HepG2 (cell line): ENCODE results near the gene GDE1. TPM values are rescaled to one million over a fixed set of nuclear protein-coding genes. Genes with fewer than 3 reads are reported as not detected.
A peak's percentile ranks its signal among the peaks of the same experiment; 100 is the strongest.

Source experiments
- CREB1 ChIP-seq, 2 experiments: fragments of 450-650 bp in 1 of 2; IDR thresholded peaks; 2 replicates each; pipeline ENCODE4 v1.6.1; 2016 to 2017; ENCODE audit warnings: control low read depth in 1 of 2, mild to moderate bottlenecking in 1 of 2, missing compliant biosample characterization in 1 of 2, missing genetic modification characterization in 1 of 2
- HNF4G ChIP-seq, 2 experiments: sonication (generic) in 1 of 2; formaldehyde crosslinking in 1 of 2; IDR thresholded peaks; 2 replicates each; pipeline versions ENCODE4 v1.4.0 to v1.6.1; 2011 to 2020; ENCODE audit warnings: borderline replicate concordance in 2 of 2, low read depth in 2 of 2, mild to moderate bottlenecking in 2 of 2, low read length in 1 of 2, missing genetic modification reagents in 1 of 2, moderate library complexity in 1 of 2
- MEF2D ChIP-seq: sonication (generic); formaldehyde crosslinking; IDR thresholded peaks from 2 replicates; pipeline ENCODE4 v1.5.1; 2020; ENCODE audit warnings: mild to moderate bottlenecking, missing genetic modification reagents
- NCOA5 ChIP-seq: sonication (generic); formaldehyde crosslinking; IDR thresholded peaks from 2 replicates; pipeline ENCODE4 v1.4.0; 2020; ENCODE audit warnings: missing genetic modification reagents
- NFE2L1 ChIP-seq: sonication (generic); formaldehyde crosslinking; IDR thresholded peaks from 2 replicates; pipeline ENCODE4 v1.4.0; 2020; ENCODE audit warnings: missing genetic modification reagents, mild to moderate bottlenecking, borderline replicate concordance
- PCBP1 ChIP-seq: fragments of 200-400 bp; formaldehyde crosslinking; IDR thresholded peaks from 2 replicates; pipeline ENCODE4 v1.6.1; 2017; ENCODE audit warnings: mild to moderate bottlenecking, low read depth, low read length, borderline replicate concordance
- RBM39 ChIP-seq: fragments of 200-400 bp; formaldehyde crosslinking; IDR thresholded peaks from one replicate; pipeline ENCODE4 v1.6.1; 2018; ENCODE audit warnings: antibody characterized with exemption, mild to moderate bottlenecking, low read depth, low read length; ENCODE audit not compliant: poor library complexity, severe bottlenecking
- RFX3 ChIP-seq: IDR thresholded peaks from 2 replicates; pipeline ENCODE4 v1.6.1; 2016; ENCODE audit warnings: missing biosample characterization, missing genetic modification reagents
- TCF7 ChIP-seq: sonication (generic); IDR thresholded peaks from 2 replicates; pipeline ENCODE4 v1.6.1; 2016; ENCODE audit warnings: antibody characterized with exemption, low read depth
- ZEB1 ChIP-seq: IDR thresholded peaks from 2 replicates; pipeline ENCODE4 v1.6.1; 2012; ENCODE audit warnings: mild to moderate bottlenecking, low read depth, inconsistent platforms; ENCODE audit not compliant: insufficient replicate concordance
- ZFP36L2 ChIP-seq: sonication (generic); formaldehyde crosslinking; IDR thresholded peaks from 2 replicates; pipeline ENCODE4 v1.4.0; 2020; ENCODE audit warnings: missing genetic modification reagents
- ZNF138 ChIP-seq: sonication (generic); formaldehyde crosslinking; IDR thresholded peaks from 2 replicates; pipeline ENCODE4 v1.5.0; 2020; ENCODE audit warnings: mild to moderate bottlenecking, low read depth, missing genetic modification reagents
- ZNF24 ChIP-seq: fragments of 450-650 bp; IDR thresholded peaks from 2 replicates; pipeline ENCODE4 v1.6.1; 2017; ENCODE audit warnings: antibody characterized with exemption, mild to moderate bottlenecking
- ZNF354B ChIP-seq: sonication (generic); formaldehyde crosslinking; IDR thresholded peaks from 2 replicates; pipeline ENCODE4 v1.8.0; 2022; ENCODE audit warnings: mild to moderate bottlenecking, missing genetic modification reagents
- ZNF777 ChIP-seq: sonication (generic); formaldehyde crosslinking; IDR thresholded peaks from 2 replicates; pipeline ENCODE4 v1.4.0; 2020; ENCODE audit warnings: missing genetic modification reagents
- ZNF83 ChIP-seq: sonication (generic); formaldehyde crosslinking; IDR thresholded peaks from 2 replicates; pipeline ENCODE4 v1.4.0; 2020; ENCODE audit warnings: missing genetic modification reagents, mild to moderate bottlenecking, borderline replicate concordance
- ZNF841 ChIP-seq: sonication (generic); formaldehyde crosslinking; IDR thresholded peaks from 2 replicates; pipeline ENCODE4 v1.8.1; 2023; ENCODE audit warnings: missing genetic modification reagents, borderline replicate concordance
- ZSCAN31 ChIP-seq: sonication (generic); formaldehyde crosslinking; IDR thresholded peaks from 2 replicates; pipeline ENCODE4 v1.5.0; 2020; ENCODE audit warnings: low read depth, mild to moderate bottlenecking, missing genetic modification reagents
- polyA plus RNA-seq, 8 experiments: library from polyadenylated mRNA; depleted of rRNA in 3 of 8; stranded (reverse) in 7 of 8; unstranded in 1 of 8; fragments of >200 nt; fragmentation: Illumina TruSeq in 4 of 8; extraction: Trizol in 4 of 8; gene quantifications; 2 replicates each; pipeline versions ENCODE4 v1.2.1 to v1.2.3, GENCODE V29; 2011 to 2016; ENCODE audit warnings: low read depth in 4 of 8, missing spikeins in 1 of 8, mixed read lengths in 1 of 8; ENCODE audit not compliant: insufficient read depth in 1 of 8
- total RNA-seq, 5 experiments: library from RNA; depleted of rRNA; stranded (reverse); fragments of >200 nt; fragmentation: Illumina TruSeq; extraction: Trizol; gene quantifications; 2 replicates each; pipeline ENCODE4 v1.2.3, GENCODE V29; 2016; ENCODE audit warnings: low read depth in 1 of 5
- TF ChIP-seq, protein P1 (sequence below): sonication (generic); formaldehyde crosslinking; conservative IDR thresholded peaks from 2 replicates; pipeline ENCODE4 v1.4.0; 2020; ENCODE audit warnings: missing genetic modification reagents
- TF ChIP-seq, protein P2 (sequence below): sonication (generic); formaldehyde crosslinking; IDR thresholded peaks from 2 replicates; pipeline ENCODE4 v1.5.1; 2020; ENCODE audit warnings: missing genetic modification reagents, mild to moderate bottlenecking, borderline replicate concordance
- TF ChIP-seq, protein P3 (sequence below): sonication (generic); formaldehyde crosslinking; IDR thresholded peaks from 2 replicates; pipeline ENCODE4 v1.8.1; 2023; ENCODE audit warnings: mild to moderate bottlenecking, missing genetic modification reagents, borderline replicate concordance
- TF ChIP-seq, protein P4 (sequence below): sonication (generic); formaldehyde crosslinking; IDR thresholded peaks from 2 replicates; pipeline ENCODE4 v1.5.1; 2020; ENCODE audit warnings: missing genetic modification reagents, mild to moderate bottlenecking, borderline replicate concordance
- TF ChIP-seq, protein P5 (sequence below): IDR thresholded peaks from 2 replicates; pipeline ENCODE4 v1.6.1; 2016; ENCODE audit warnings: low read depth, control low read depth

Gene GDE1
- total and polyA plus RNA-seq, 2 of the 13 experiments (the other 11 are each of a cell fraction or from before 2014, with no cell fraction given): 35.9 to 59.0 TPM

DNA sequence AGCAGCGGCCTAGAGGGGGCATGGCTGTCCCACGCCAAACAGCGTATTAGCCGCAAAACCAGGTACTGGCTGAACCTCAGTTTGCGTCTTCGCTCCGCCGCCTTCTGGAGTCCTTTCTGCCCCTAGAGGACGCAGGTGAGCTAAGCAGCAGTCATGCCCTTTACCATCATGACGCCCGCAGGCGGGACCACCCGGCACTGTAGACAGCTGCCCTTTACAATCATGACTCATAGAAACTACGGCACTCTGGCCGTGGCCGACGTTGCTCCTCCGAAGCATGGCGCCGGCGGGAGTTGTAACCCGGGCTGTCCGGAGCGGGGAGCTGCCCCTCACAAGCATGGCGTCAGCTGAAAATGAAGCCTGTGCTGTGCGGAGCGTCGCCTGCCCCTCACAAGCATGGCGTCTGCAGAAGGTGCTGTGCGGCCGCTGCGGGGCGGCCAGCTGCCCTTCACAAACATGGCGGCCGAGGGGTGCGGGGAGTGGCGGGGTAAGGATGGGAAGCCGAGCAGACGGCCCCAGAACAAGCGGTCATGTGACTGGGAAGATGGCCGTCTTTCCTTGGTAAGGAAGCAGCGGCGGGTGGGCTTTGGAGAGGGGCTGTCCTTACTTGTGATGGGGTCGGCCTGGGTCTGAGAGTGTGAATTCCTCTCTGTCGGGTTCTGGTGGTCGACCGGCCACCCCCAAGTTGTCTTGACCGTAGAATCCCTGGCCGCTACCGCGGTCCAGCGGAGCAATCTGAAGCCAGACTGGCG is 33.5 kb upstream of the GDE1 start, which contains the start of gene VPS35L (continued):
- TF ChIP-seq ZNF777 (peak; percentile 42), ZNF354B (CRISPR knock-in tag) (peak; percentile 80; the same call in 1 of the 2 replicates), NFE2L1 (CRISPR knock-in tag) (peak; percentile 89; the same call in 1 of the 2 replicates), HNF4G (IDR thresholded peaks at IDR 0.05; ENCODE audit: borderline replicate concordance, low read depth, low read length) (no peak), HNF4G (CRISPR knock-in tag; IDR thresholded peaks at IDR 0.05; ENCODE audit: borderline replicate concordance, low read depth) (peak; percentile 54; the same call in 1 of the 2 replicates), ZNF24 (no peak), ZNF83 (no peak; the same call in 1 of the 2 replicates), RBM39 (peak; percentile 97), NCOA5 (CRISPR knock-in tag) (no peak), ZFP36L2 (CRISPR knock-in tag) (no peak; the same call in 1 of the 2 replicates), ZNF841 (CRISPR knock-in tag) (no peak), RFX3 (CRISPR knock-in tag) (no peak), PCBP1 (peak; percentile 84; the same call in 1 of the 2 replicates), CREB1 (IDR thresholded peaks at IDR 0.05) (peak; percentile 88), CREB1 (CRISPR knock-in tag; IDR thresholded peaks at IDR 0.05) (peak; percentile 76), MEF2D (CRISPR knock-in tag) (peak; percentile 93), TCF7 (no peak), ZNF138 (CRISPR knock-in tag) (peak; percentile 86; the same call in 1 of the 2 replicates), ZEB1 (peak; percentile 71), ZSCAN31 (CRISPR knock-in tag) (peak; percentile 63)
- TF ChIP-seq, protein P1, sequence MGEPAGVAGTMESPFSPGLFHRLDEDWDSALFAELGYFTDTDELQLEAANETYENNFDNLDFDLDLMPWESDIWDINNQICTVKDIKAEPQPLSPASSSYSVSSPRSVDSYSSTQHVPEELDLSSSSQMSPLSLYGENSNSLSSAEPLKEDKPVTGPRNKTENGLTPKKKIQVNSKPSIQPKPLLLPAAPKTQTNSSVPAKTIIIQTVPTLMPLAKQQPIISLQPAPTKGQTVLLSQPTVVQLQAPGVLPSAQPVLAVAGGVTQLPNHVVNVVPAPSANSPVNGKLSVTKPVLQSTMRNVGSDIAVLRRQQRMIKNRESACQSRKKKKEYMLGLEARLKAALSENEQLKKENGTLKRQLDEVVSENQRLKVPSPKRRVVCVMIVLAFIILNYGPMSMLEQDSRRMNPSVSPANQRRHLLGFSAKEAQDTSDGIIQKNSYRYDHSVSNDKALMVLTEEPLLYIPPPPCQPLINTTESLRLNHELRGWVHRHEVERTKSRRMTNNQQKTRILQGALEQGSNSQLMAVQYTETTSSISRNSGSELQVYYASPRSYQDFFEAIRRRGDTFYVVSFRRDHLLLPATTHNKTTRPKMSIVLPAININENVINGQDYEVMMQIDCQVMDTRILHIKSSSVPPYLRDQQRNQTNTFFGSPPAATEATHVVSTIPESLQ (CRISPR knock-in tag): no peak
- TF ChIP-seq, protein P2, sequence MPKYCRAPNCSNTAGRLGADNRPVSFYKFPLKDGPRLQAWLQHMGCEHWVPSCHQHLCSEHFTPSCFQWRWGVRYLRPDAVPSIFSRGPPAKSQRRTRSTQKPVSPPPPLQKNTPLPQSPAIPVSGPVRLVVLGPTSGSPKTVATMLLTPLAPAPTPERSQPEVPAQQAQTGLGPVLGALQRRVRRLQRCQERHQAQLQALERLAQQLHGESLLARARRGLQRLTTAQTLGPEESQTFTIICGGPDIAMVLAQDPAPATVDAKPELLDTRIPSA (CRISPR knock-in tag): peak; percentile 41; the same call in 1 of the 2 replicates
- TF ChIP-seq, protein P3, sequence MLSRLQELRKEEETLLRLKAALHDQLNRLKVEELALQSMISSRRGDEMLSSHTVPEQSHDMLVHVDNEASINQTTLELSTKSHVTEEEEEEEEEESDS (CRISPR knock-in tag): no peak
- TF ChIP-seq, protein P4, sequence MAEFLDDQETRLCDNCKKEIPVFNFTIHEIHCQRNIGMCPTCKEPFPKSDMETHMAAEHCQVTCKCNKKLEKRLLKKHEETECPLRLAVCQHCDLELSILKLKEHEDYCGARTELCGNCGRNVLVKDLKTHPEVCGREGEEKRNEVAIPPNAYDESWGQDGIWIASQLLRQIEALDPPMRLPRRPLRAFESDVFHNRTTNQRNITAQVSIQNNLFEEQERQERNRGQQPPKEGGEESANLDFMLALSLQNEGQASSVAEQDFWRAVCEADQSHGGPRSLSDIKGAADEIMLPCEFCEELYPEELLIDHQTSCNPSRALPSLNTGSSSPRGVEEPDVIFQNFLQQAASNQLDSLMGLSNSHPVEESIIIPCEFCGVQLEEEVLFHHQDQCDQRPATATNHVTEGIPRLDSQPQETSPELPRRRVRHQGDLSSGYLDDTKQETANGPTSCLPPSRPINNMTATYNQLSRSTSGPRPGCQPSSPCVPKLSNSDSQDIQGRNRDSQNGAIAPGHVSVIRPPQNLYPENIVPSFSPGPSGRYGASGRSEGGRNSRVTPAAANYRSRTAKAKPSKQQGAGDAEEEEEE: no peak
- TF ChIP-seq, protein P5, sequence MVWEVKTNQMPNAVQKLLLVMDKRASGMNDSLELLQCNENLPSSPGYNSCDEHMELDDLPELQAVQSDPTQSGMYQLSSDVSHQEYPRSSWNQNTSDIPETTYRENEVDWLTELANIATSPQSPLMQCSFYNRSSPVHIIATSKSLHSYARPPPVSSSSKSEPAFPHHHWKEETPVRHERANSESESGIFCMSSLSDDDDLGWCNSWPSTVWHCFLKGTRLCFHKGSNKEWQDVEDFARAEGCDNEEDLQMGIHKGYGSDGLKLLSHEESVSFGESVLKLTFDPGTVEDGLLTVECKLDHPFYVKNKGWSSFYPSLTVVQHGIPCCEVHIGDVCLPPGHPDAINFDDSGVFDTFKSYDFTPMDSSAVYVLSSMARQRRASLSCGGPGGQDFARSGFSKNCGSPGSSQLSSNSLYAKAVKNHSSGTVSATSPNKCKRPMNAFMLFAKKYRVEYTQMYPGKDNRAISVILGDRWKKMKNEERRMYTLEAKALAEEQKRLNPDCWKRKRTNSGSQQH: peak; percentile 33; the same call in 1 of the 2 replicates
